HUDEP-2 (cell line): ENCODE data around the gene PLET1.
A peak's percentile ranks its signal among the peaks of the same experiment; 100 is the strongest.

Source experiments
- DNase-seq, 76 experiments: peaks; one replicate each; lab custom pipeline; 2025; ENCODE audit not compliant: unreplicated experiment in 76 of 76; lab: John Stamatoyannopoulos, UW

Gene PLET1

GRCh38 chr11:112288021-112288420 is 27.4 kb upstream of the PLET1 start:
- DNase-seq, result no peak

GRCh38 chr11:112285841-112286311 is 25.2 kb upstream of the PLET1 start:
- peak in 65 of 76 experiments; percentile 5 to 79 (median 42) for DNase-seq

- no peak for DNase-seq
Measured at GRCh38 chr11:112281726-112282125, 21.1 kb upstream of the PLET1 start.

DNA sequence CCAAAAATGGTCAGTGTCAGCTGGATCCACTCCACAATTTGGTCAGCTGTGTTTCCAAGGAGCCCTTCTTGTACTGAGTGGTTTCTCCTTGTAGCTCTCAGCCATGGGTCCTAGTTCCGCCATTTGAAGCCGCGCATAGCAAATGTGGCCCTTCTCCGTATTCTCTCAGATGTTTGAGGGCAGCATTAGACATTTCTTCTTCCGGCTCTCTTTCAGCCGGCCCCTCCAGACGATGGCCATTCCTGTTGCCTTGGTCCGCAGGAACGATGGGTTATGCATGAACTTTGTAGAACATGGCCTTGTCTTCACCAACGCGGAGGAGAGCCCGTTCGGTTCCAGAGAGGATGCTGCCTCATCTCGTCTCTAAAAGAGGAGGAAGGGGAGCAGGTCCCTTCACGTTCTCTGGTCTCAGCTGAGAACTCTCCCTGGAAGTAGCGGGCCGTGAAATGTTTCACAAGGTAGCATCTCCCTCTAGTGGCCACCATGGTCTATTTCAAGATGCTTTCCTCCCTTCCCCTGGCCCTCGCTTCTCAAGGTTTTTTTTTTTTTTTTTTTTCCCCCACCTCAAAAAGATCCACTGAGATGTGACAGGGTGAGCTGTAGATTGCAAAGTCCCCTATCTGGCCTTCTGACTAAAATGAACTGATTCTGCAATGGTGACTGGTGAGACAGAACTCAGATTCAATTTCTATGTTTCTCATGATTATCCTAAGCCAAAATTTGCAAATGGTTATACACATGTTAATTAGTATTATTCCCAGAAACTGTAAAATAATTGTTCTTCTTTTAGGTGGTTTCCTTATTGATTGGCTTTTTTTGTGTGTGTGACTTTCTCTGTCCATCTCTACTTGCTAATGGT is 19.8 kb upstream of the PLET1 start:
- peak in 65 of 76 experiments; percentile 4 to 80 (median 45) for DNase-seq

DNA sequence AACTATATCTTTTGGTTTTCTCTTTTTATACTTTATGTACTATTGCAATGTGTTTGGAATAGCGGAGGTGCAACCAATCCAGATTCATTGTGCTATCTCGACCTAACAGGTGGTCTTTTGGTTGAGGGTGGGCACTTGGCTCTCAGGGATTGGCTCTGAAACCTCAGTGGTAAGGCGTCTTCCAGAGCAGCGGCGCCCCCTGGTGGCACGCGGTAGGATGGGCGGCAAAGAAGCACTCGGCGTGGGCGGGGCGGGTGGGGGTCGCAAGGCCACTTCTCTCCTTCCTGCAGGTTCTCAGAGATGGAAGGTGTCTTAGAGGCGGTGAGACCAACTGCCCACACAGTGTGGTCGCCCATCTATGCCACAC is 19.2 kb upstream of the PLET1 start:
- peak in 54 of 76 experiments; percentile 13 to 69 (median 41) for DNase-seq

DNA sequence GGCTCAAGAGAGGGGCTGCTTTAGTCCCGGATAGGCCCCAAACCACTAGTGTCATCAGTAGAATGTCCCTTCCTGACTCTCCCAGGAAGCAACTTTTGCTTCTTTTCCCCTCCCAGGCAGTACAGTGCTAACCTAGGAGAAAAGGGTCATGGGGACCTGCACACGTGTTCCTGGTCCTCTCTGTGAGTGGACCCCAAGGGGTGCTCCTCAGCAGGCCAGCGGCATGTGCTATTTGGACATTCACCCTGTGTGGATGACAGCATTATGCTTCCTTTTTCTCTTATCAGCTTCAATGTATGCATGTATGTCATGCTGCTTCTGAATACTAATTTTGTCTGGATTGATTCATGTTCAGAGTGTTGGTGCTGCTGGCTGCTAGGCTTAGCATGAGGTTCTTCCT is 18.1 kb upstream of the PLET1 start:
- no peak for DNase-seq

DNA sequence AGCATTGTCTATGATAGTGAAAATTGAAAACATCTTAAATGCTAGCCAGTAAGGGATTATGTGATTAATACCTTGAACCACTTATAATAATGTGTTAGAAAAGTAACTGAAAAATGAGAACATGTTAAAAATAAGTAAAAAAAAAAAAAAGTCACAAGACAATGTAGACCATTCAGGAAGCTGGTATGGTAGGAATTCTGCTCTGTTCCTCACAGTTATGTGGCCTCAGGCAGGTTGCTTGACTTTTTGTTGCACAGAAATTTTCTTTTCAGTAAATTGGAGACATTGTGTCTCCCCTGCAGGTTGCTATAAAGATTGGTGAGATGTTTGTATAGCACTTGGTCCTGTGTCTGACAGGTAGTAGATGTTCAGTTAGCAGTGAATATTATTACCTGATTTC is 17.3 kb upstream of the PLET1 start:
- no peak for DNase-seq

- DNase-seq, result no peak
Measured at GRCh38 chr11:112277029-112277428, 16.4 kb upstream of the PLET1 start.

DNA sequence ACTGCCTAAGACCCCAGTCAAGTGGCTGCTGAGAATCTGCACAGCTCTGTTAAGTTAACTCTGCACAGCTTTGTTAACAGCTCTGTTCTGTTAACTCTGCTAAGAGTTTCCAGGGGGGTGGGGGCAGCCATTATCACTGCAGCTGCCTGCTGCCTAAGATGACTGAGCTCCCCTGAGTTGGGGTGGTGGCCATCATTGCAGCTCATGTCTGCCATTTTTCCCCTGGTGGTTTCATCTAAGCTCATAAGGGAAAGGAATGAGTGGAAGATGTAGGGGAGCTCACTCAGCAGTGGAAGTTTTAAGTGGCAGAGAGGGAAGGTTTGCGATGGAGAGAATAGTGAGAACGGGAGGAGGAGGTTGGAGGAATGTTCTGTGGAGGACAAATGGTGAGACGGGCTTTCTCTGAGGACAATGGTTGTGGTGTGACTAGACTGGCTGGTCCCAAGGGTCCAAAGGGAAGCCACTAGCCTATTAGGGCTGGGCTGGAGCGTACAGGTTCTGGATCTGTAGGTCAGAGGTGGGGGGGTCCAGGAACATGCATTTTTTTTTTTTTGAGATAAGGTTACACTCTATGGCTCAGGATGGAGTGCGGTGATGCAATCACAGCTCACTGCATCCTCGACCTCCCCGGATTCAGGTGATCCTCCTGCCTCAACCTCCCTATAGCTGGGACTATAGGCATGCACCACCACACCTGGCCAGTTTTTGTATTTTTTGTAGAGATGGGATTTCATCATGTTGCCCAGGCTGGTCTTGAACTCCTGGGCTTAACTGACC is 13.5 kb upstream of the PLET1 start:
- no peak for DNase-seq

DNA sequence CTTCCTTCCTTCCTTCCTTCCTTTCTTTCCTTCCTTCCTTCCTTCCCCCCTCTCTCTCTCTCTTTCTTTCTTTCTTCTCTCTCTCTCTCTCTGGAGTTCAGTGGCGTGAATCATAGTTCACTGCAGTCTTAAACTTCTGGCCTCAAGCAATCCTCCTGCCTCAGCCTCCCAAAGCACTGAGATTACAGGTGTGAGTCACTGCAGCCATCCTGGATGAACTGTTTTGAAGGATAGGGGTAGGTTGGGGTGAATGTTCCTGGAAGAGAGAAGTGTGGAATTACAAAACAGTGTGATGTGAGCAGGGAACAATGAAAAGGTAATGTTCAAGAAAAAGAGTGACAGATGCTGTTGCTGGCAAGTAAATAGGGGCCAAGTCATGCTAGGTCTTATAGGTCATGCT is 12.4 kb upstream of the PLET1 start:
- no peak for DNase-seq

DNA sequence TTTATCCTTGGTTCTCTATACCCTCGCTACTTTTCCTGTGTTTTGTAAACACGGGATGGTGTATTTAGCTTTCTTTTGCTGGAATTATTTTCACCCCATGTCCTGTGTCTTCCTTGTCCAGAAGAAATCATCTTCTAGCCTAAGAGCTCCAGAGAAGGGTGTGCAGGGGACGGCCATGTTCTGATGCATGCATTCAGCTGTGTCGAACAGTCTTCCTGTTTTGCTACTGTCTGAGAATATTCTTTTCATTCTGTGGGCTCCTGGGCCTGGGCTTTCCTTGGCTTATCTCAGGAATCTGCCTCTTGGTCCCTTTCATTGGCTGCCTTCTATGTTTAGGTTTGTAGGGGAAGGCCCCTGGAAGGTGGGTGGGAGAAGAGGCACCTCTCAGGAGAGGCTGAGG is 10.6 kb upstream of the PLET1 start:
- DNase-seq, result no peak

DNA sequence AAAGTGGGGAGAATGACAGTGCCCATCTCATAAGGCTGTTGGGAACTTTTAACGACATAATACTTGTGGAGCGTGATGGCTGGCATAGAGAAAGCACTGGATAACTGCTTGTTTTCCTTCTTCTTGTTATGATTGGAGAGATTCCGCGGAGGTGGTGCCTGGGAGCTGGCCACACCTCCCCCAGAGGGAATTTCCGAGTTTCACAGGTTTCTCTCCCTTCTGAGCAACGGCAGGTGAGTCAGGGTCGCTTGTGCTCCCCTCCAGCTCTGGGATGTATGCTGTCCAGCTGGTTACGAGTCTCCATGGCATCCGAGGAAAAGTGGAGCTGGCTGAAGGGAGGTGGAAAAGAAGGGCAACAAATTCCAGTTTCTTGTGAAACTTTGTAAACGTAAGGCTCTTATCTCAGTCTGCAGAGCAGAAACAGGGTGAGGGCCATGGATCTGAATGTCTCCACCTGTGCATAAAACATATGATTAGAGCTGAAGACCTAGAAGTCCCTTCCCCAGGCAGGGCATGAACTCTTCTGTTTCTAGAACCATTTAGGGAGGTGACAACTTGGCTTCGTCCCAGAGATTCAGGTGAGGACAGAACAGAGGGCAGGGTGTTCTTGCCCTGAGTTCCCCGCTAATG is 10.0 kb upstream of the PLET1 start:
- DNase-seq, result no peak

DNA sequence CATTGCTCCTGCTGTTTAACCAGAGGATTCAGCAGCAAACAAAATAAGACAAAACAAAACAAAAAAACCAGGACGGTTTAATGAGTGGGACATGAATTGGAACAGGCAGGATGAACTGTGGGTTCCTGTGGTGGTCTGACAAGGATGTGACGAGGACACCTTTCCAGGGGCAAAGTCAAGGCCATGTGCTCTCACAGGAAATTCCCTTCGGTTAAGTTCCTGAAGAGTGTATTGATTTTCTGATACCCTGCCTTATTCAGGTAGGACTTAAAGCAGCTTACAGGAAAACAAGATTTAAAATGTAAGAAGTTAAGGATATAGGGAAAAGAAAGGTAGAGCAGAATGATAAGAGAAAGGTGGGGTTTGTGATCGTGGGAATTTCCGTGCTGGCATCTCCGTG is 8.5 kb upstream of the PLET1 start:
- DNase-seq, result no peak

GRCh38 chr11:112268406-112268805 is 7.7 kb upstream of the PLET1 start:
- DNase-seq, result no peak

GRCh38 chr11:112267188-112267591 is 6.5 kb upstream of the PLET1 start:
- DNase-seq, result no peak

GRCh38 chr11:112266410-112266778 is 5.7 kb upstream of the PLET1 start:
- no peak for DNase-seq

- no peak for DNase-seq
Measured at GRCh38 chr11:112265659-112266409, 5.2 kb upstream of the PLET1 start.

GRCh38 chr11:112255067-112255720 is 5.5 kb downstream of the PLET1 start:
- no peak for DNase-seq

GRCh38 chr11:112253605-112254242 is 6.9 kb downstream of the PLET1 start:
- no peak for DNase-seq
